BJ (cell line): ENCODE results near the gene ANKRD24. TPM values are rescaled to one million over a fixed set of nuclear protein-coding genes. Genes with fewer than 3 reads are reported as not detected.

Experiments used
- CTCF ChIA-PET: fragments of 350-600 bp; formaldehyde crosslinking; extraction: SDS; loops from one replicate; lab custom pipeline; 2021; ENCODE audit warnings: antibody characterized with exemption, inconsistent platforms; lab: Yijun Ruan, JAX
- POLR2A ChIA-PET: fragments of 300-600 bp; sonication (Branson Sonifier 250); formaldehyde crosslinking; extraction: SDS; loops from one replicate; lab custom pipeline; 2021; ENCODE audit warnings: antibody characterized with exemption; lab: Charles Lee
- DNase-seq: peaks from one replicate; pipeline ENCODE4 v3.0.0-alpha.2; 2011; ENCODE audit warnings: low read depth
- H3K27me3 ChIP-seq: 2 replicates; pipeline ENCODE4 v1.6.0; 2011; ENCODE audit warnings: low read length; ENCODE audit not compliant: control insufficient read depth, insufficient read depth
- H3K36me3 ChIP-seq: 2 replicates; pipeline ENCODE4 v1.5.1; 2011; ENCODE audit warnings: low read length; ENCODE audit not compliant: control insufficient read depth, insufficient read depth
- H3K4me3 ChIP-seq: 2 replicates; pipeline ENCODE4 v1.5.1; 2011; ENCODE audit warnings: low read depth, mild to moderate bottlenecking, control low read depth, low read length
- polyA plus RNA-seq: library from polyadenylated mRNA; depleted of rRNA; stranded (reverse); fragments of >200 nt; gene quantifications from 2 replicates; pipeline ENCODE4 v1.2.3, GENCODE V29; 2011
- TF ChIP-seq, protein P1 (sequence below): IDR thresholded peaks from 2 replicates; pipeline ENCODE4 v1.5.1; 2011; ENCODE audit warnings: low read depth, mild to moderate bottlenecking, control low read depth, inconsistent platforms, low read length, moderate library complexity; ENCODE audit not compliant: insufficient read depth

ANKRD24 gene
- polyA plus RNA-seq, 1 experiment: 0.22 TPM

DNA sequence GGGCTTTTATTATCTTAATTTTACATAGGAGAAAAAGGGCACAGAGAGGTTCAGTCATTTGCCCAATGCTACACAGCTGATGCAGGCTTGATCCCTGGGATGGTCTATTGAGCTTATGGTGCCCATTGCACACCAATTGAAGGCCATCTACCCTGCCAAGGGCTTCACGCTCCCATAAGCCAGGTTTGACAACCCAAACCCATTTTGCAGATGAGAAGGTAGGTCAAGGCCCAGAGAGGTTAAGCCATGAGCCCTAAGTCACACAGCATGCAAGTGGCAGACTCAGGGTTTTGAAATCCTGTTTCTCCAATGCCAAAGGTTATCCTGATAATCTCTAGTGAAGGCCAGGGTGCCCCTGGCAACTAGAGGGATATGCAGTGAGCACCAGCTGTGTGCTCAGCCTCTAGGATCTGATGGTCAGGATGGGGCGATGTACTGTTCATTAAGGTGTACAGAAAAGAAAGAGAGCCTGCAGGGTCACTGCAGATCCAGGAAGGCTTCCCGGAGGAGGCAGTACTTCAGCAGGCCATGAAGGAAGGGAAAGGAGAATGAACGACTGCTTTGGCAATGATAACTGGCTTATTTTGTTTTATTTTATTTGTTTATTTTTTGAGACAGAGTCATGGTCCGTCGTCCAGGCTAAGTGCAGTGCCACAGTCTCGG lies 20.9 kb upstream of the ANKRD24 start:
- ChIA-PET CTCF (interaction anchor here (1.7 kb wide), 1 partner anchor 8 kb away, joined by 3 read pairs; the partner anchor contains the start of gene CREB3L3), POLR2A (no interaction called here)
- no peak overlapping the region for H3K4me3 ChIP-seq
- TF ChIP-seq, protein P1, sequence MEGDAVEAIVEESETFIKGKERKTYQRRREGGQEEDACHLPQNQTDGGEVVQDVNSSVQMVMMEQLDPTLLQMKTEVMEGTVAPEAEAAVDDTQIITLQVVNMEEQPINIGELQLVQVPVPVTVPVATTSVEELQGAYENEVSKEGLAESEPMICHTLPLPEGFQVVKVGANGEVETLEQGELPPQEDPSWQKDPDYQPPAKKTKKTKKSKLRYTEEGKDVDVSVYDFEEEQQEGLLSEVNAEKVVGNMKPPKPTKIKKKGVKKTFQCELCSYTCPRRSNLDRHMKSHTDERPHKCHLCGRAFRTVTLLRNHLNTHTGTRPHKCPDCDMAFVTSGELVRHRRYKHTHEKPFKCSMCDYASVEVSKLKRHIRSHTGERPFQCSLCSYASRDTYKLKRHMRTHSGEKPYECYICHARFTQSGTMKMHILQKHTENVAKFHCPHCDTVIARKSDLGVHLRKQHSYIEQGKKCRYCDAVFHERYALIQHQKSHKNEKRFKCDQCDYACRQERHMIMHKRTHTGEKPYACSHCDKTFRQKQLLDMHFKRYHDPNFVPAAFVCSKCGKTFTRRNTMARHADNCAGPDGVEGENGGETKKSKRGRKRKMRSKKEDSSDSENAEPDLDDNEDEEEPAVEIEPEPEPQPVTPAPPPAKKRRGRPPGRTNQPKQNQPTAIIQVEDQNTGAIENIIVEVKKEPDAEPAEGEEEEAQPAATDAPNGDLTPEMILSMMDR: no peak
- no peak for DNase-seq
- no peaks in the 10 kb centered on the region for H3K36me3 ChIP-seq
- no peaks in the 10 kb centered on the region; the same call in 1 of the 2 replicates for H3K27me3 ChIP-seq

DNA sequence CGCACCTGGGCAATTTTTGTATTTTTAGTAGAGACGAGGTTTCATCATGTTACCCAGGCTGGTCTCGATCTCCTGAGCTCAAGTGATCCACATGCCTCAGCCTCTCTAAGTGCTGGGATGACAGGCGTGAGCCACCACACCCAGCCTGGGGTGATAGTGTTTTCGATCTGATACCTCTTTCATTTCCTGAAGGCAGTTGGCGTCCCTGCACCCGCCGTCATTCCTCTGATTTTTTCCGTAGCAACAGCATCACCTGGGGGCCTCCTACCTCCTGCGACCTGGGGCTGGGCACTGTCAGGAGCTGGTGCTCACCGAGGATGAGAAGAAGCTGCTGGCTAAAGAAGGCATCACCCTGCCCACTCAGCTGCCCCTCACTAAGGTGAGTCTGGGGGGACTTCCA lies 18.2 kb upstream of the ANKRD24 start:
- Histone ChIP-seq H3K36me3 (no peaks in the 10 kb centered on the region), H3K27me3 (no peaks in the 10 kb centered on the region; the same call in 1 of the 2 replicates), H3K4me3 (no peak overlapping the region)
- CTCF ChIA-PET: interaction anchor here (0.8 kb wide), 1 partner anchor 25 kb away, joined by 3 read pairs; no protein-coding TSS in a partner anchor
- TF ChIP-seq, protein P1: no peak
- DNase-seq: no peak
- POLR2A ChIA-PET: no interaction called here

DNA sequence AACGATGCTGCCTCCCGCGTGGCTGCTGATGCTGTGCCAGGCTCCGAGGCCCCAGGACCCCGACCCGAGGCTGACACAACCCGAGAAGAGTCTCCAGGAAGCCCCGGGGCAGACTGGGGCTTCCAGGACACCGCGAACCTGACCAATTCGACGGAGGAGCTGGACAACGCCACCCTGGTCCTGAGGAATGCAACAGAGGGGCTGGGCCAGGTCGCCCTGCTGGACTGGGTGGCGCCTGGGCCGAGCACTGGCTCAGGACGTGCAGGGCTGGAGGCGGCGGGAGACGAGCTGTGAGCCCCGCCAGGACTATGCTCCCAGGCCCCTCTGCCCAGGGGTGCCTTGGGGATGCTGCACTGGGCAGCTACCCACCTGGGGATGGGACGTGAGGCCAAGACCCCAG lies 10.8 kb upstream of the ANKRD24 start:
- peaks cover 4% of the 10 kb centered on the region for H3K36me3 ChIP-seq
- DNase-seq: no peak
- CTCF ChIA-PET: no interaction called here
- POLR2A ChIA-PET: no interaction called here
- no peak overlapping the region for H3K4me3 ChIP-seq
- H3K27me3 ChIP-seq: peaks cover 3% of the 10 kb centered on the region
- TF ChIP-seq, protein P1: no peak

DNA sequence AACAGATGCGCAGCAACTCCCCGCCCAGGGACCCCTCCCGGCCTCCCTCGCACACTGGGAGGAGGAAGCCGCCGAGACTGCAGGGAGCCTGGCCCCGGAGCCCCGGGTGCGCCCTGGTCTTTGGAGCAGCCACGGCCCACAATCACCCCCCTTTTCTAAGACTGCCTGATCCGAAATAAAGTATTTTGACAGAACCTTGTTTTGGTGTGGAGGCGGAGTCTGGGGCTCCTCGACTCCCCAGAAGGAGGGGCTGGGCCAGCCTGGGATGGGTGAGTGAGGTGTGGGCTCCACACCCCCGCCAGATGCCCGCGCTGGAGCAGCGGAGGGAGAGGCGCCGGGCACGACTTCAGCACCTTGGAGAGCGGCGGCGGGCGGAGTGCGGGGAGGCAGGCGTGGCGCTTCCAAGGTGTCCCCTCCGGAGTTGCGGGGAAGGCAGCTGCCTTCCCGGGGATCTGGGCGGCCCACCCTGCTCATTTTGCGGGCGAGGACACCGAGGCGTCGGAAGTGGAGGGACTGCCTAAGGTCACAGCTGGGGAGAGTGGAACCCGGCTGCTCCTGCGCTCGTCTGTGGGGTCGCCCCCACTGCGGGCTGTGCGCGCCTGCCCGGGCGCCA lies 9.5 kb upstream of the ANKRD24 start:
- DNase-seq: no peak
- H3K4me3 ChIP-seq: no peak overlapping the region
- peaks cover 3% of the 10 kb centered on the region for H3K27me3 ChIP-seq
- CTCF ChIA-PET: interaction anchor here (1.6 kb wide), 1 partner anchor 33 kb away, joined by 10 read pairs; no protein-coding TSS in a partner anchor
- POLR2A ChIA-PET: no interaction called here
- TF ChIP-seq, protein P1: no peak
- peaks cover 7% of the 10 kb centered on the region for H3K36me3 ChIP-seq

DNA sequence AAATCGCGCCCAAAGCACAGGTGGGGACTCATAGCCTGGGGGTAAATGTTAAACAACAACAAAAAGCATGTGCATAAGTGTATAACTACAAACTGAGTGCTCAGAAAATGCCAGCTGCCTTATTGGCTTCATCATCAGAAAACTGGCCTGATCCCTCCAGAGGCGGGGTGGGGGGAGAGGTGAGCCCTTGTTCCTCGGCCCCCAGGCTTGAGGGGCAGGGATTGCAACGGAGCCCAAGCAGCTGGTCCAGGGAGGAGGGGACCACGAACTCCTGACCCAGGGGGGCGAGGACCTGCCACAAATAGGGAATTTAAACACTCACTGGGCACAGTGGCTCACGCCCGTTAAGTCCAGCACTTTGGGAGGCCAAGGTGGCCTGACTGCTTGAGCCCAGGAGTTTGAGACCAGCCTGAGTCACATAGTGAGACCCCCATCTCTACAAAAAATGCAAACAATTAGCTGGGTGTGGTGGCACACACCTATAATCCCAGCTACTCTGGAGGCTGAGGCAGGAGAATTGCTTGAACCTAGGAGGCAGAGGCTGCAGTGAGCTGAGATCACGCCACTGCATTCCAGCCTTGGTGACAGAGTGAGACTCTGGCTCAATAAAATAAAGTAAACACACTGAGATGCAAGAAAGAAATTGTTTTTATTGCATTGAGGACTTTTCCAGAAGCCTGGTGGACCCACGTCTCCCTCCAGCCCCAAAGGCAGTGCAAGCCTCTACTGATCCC lies 8.8 kb upstream of the ANKRD24 start:
- no peak for DNase-seq
- Histone ChIP-seq H3K4me3 (no peak overlapping the region), H3K36me3 (peaks cover 8% of the 10 kb centered on the region), H3K27me3 (peaks cover 3% of the 10 kb centered on the region)
- CTCF ChIA-PET: interaction anchor here (1.6 kb wide), 1 partner anchor 34 kb away, joined by 10 read pairs; no protein-coding TSS in a partner anchor
- POLR2A ChIA-PET: no interaction called here
- TF ChIP-seq, protein P1: no peak
